K562 (cell line): ENCODE results near the gene PDZRN4. TPM values are rescaled to one million over a fixed set of nuclear protein-coding genes. Genes with fewer than 3 reads are reported as not detected.

Experiments
- ATAC-seq: fragments of 200-7000 bp; cut with Tn5 transposase; 3 replicates; pipeline ENCODE4 v1.9.1; 2020; ENCODE audit warnings: moderate library complexity
- BruUV-seq: library from RNA; stranded (reverse); fragments of 400-500 nt; replicated peaks from 2 replicates; lab custom pipeline; 2021; lab: Mats Ljungman, UMichigan
- CTCF ChIA-PET: fragments of 300-600 bp; formaldehyde crosslinking; extraction: SDS; loops from one replicate; lab custom pipeline; 2021; ENCODE audit warnings: low intra/inter-chr PET ratio; lab: Yijun Ruan, JAX
- POLR2A ChIA-PET: fragments of 300-600, 350-650 bp; sonication (Branson Sonifier 250); formaldehyde crosslinking; extraction: SDS; loops from one replicate; lab custom pipeline; 2021; ENCODE audit warnings: antibody characterized with exemption, inconsistent platforms; lab: Yijun Ruan, JAX
- DNase-seq, 4 experiments: peaks; one replicate each; pipeline versions ENCODE4 v3.0.0 to v3.0.0-alpha.2; 2011 to 2018; ENCODE audit warnings: low spot score in 3 of 4, mixed read lengths in 3 of 4; ENCODE audit errors: extremely low read depth in 1 of 4
- FAIRE-seq: peaks from 2 replicates; lab custom pipeline; 2011; peaks lifted over from hg19 to GRCh38; lab: Jason Lieb, UNC
- H2AFZ ChIP-seq: 2 replicates; pipeline ENCODE4 v1.6.0; 2011; ENCODE audit warnings: low read depth, low read length, control low read depth, inconsistent platforms
- H3K27ac ChIP-seq: fragments of 200-600 bp; 3 replicates; pipeline ENCODE4 v1.8.0; 2011; ENCODE audit warnings: low read depth, mild to moderate bottlenecking, control low read depth, inconsistent platforms, low read length, moderate library complexity, mixed read lengths; ENCODE audit errors: extremely low read depth
- H3K27me3 ChIP-seq, 2 experiments: fragments of 300-600 bp in 1 of 2; 2 replicates in 1 of 2; 3 replicates in 1 of 2; pipeline versions ENCODE4 v1.6.0 to v1.8.0; 2011; ENCODE audit warnings: inconsistent platforms in 2 of 2, low read length in 2 of 2, mild to moderate bottlenecking in 1 of 2, mixed read lengths in 1 of 2, moderate library complexity in 1 of 2; ENCODE audit not compliant: control insufficient read depth in 2 of 2, insufficient read depth in 2 of 2
- H3K36me3 ChIP-seq: fragments of 300-600 bp; 3 replicates; pipeline ENCODE4 v1.8.0; 2011; ENCODE audit warnings: mild to moderate bottlenecking, low read length, inconsistent platforms; ENCODE audit not compliant: control insufficient read depth, insufficient read depth
- H3K4me1 ChIP-seq, 2 experiments: fragments of 200-600 bp in 1 of 2; replicated peaks in 1 of 2; 2 replicates in 1 of 2; 3 replicates in 1 of 2; pipeline versions ENCODE4 v1.5.1 to v1.8.0; 2011; ENCODE audit warnings: inconsistent platforms in 2 of 2, low read length in 2 of 2, mild to moderate bottlenecking in 1 of 2, mixed read lengths in 1 of 2, moderate library complexity in 1 of 2; ENCODE audit not compliant: control insufficient read depth in 2 of 2, insufficient read depth in 2 of 2
- H3K4me2 ChIP-seq: 2 replicates; pipeline ENCODE4 v1.6.1; 2011; ENCODE audit warnings: low read length, control low read depth, inconsistent platforms, mixed read lengths; ENCODE audit not compliant: insufficient read depth
- H3K4me3 ChIP-seq: fragments of 200-600 bp; sonication (generic), shearing (Covaris generic); 2 replicates; pipeline ENCODE4 v1.5.1; 2016; ENCODE audit warnings: control low read depth, inconsistent platforms
- H3K79me2 ChIP-seq: fragments of 200-600 bp; 3 replicates; pipeline ENCODE4 v1.8.0; 2011; ENCODE audit warnings: low read length, inconsistent platforms; ENCODE audit not compliant: control insufficient read depth, insufficient read depth
- H3K9ac ChIP-seq, 2 experiments: 2 replicates each; pipeline versions ENCODE4 v1.6.0 to v1.6.1; 2011; ENCODE audit warnings: low read depth in 2 of 2, low read length in 2 of 2, control low read depth in 1 of 2, inconsistent platforms in 1 of 2, mild to moderate bottlenecking in 1 of 2, mixed read lengths in 1 of 2; ENCODE audit not compliant: insufficient read depth in 1 of 2
- H3K9me1 ChIP-seq: one replicate; pipeline ENCODE4 v1.6.0; 2011; ENCODE audit warnings: inconsistent platforms, mild to moderate bottlenecking, low read length, moderate library complexity; ENCODE audit not compliant: control insufficient read depth, insufficient read depth
- H3K9me3 ChIP-seq: replicated peaks from 2 replicates; pipeline ENCODE4 v1.5.1; 2011; ENCODE audit warnings: low read depth, low read length, inconsistent platforms; ENCODE audit not compliant: control insufficient read depth, insufficient read depth
- H4K20me1 ChIP-seq: replicated peaks from 2 replicates; pipeline ENCODE4 v1.6.1; 2011; ENCODE audit warnings: low read length, inconsistent platforms, mixed read lengths; ENCODE audit not compliant: control insufficient read depth, insufficient read depth
- GATAD2B ChIP-seq: fragments of 450-650 bp; IDR thresholded peaks from 2 replicates; pipeline ENCODE4 v1.6.1; 2017; ENCODE audit warnings: mild to moderate bottlenecking, borderline replicate concordance
- HNRNPUL1 ChIP-seq: fragments of 200-400 bp; formaldehyde crosslinking; IDR thresholded peaks from 2 replicates; pipeline ENCODE4 v1.6.1; 2017; ENCODE audit warnings: low read length
- JUND ChIP-seq, 2 experiments: IDR thresholded peaks; 2 replicates in 1 of 2; 3 replicates in 1 of 2; pipeline ENCODE4 v1.6.1; 2011; ENCODE audit warnings: borderline replicate concordance in 2 of 2, low read depth in 2 of 2, low read length in 2 of 2, improper control_type of control experiment in 1 of 2, missing biosample characterization in 1 of 2, missing genetic modification characterization in 1 of 2, missing genetic modification reagents in 1 of 2
- NR2F6 ChIP-seq: fragments of 450-650 bp; formaldehyde crosslinking; IDR thresholded peaks from 2 replicates; pipeline ENCODE4 v1.4.0; 2020; ENCODE audit warnings: mild to moderate bottlenecking
- ZNF282 ChIP-seq: sonication (generic); formaldehyde crosslinking; IDR thresholded peaks from 2 replicates; pipeline ENCODE4 v1.8.1; 2023; ENCODE audit warnings: missing genetic modification reagents
- ZNF318 ChIP-seq, 2 experiments: fragments of 450-650 bp; IDR thresholded peaks; 2 replicates each; pipeline ENCODE4 v1.6.1; 2016; ENCODE audit warnings: mild to moderate bottlenecking in 2 of 2, borderline replicate concordance in 1 of 2, low read depth in 1 of 2, moderate library complexity in 1 of 2
- ZNF41 ChIP-seq: fragments of 250-450 bp; sonication (Bioruptor Pico); conservative IDR thresholded peaks from 2 replicates; pipeline ENCODE4 v1.4.0; 2020; ENCODE audit warnings: mild to moderate bottlenecking
- WGBS: fragments of 100-300 bp; shearing (Covaris generic); methylation state at CpG from one replicate; pipeline ENCODE4 v1.1.6; 2016; ENCODE audit warnings: low coverage, mixed read lengths; ENCODE audit not compliant: insufficient coverage; ENCODE audit errors: missing lambda C conversion rate; 5-methylcytosine and 5-hydroxymethylcytosine counted together
- in situ Hi-C: fragments of 300-500 bp; cut with MboI; formaldehyde crosslinking; loops from 4 replicates; pipeline ENCODE4 v1.15.0; 2018; ENCODE audit warnings: inconsistent platforms, mixed read lengths
- intact Hi-C: fragments of 100-400 bp; cut with micrococcal nuclease; formaldehyde crosslinking; loops from 2 replicates; pipeline ENCODE4 v1.14.2; 2022
- polyA plus RNA-seq, 8 experiments: library from polyadenylated mRNA; depleted of rRNA in 4 of 8; stranded (reverse) in 5 of 8; unstranded in 3 of 8; fragments of >200 nt; fragmentation: Nextera tagmentation in 2 of 8; fragmentation: Illumina TruSeq in 1 of 8; extraction: Ambion mirVana in 2 of 8; extraction: Trizol in 1 of 8; gene quantifications; 2 replicates each; pipeline versions ENCODE4 v1.2.1 to v1.2.3, GENCODE V29; 2011 to 2014; ENCODE audit warnings: inconsistent platforms in 1 of 8, missing spikeins in 1 of 8
- total RNA-seq, 7 experiments: library from RNA; depleted of rRNA in 6 of 7; stranded (reverse); fragments of >200 nt in 6 of 7; fragmentation: Illumina TruSeq in 2 of 7; extraction: Trizol in 2 of 7; gene quantifications; 2 replicates each; pipeline versions ENCODE4 v1.2.1 to v1.2.3, GENCODE V29; 2011 to 2021; ENCODE audit warnings: low replicate concordance in 1 of 7
- TF ChIP-seq, protein P1 (sequence below): sonication (generic); formaldehyde crosslinking; IDR thresholded peaks from 2 replicates; pipeline ENCODE4 v1.8.0; 2022; ENCODE audit warnings: missing genetic modification reagents, mild to moderate bottlenecking, borderline replicate concordance

PDZRN4 gene
- total and polyA plus RNA-seq, 9 of the 15 experiments (the other 6 are each of a cell fraction or from before 2014, with no cell fraction given), result not detected

- CTCF ChIA-PET, result no interaction called here
- no peaks in the 10 kb centered on the region for H3K4me1 ChIP-seq
- intact Hi-C loops, result no loop called here
- no peak for TF ChIP-seq JUND (IDR thresholded peaks at IDR 0.05; ENCODE audit: borderline replicate concordance, low read depth, low read length)
- no peak for TF ChIP-seq JUND (tag; IDR thresholded peaks at IDR 0.05; ENCODE audit: borderline replicate concordance, low read depth, low read length)
- no peak for TF ChIP-seq ZNF282 (CRISPR knock-in tag)
- TF ChIP-seq, protein P1, sequence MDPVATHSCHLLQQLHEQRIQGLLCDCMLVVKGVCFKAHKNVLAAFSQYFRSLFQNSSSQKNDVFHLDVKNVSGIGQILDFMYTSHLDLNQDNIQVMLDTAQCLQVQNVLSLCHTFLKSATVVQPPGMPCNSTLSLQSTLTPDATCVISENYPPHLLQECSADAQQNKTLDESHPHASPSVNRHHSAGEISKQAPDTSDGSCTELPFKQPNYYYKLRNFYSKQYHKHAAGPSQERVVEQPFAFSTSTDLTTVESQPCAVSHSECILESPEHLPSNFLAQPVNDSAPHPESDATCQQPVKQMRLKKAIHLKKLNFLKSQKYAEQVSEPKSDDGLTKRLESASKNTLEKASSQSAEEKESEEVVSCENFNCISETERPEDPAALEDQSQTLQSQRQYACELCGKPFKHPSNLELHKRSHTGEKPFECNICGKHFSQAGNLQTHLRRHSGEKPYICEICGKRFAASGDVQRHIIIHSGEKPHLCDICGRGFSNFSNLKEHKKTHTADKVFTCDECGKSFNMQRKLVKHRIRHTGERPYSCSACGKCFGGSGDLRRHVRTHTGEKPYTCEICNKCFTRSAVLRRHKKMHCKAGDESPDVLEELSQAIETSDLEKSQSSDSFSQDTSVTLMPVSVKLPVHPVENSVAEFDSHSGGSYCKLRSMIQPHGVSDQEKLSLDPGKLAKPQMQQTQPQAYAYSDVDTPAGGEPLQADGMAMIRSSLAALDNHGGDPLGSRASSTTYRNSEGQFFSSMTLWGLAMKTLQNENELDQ, result no peak
- no peak for TF ChIP-seq ZNF41
- no peak for TF ChIP-seq GATAD2B
- no peak for TF ChIP-seq ZNF318 (IDR thresholded peaks at IDR 0.05; ENCODE audit: borderline replicate concordance in 1 of 2, low read depth in 1 of 2)
- no peak for TF ChIP-seq NR2F6 (CRISPR knock-in tag)
- TF ChIP-seq HNRNPUL1, result no peak
Measured at GRCh38 chr12:41287500-41288141, 99.5 kb downstream of the PDZRN4 start.

More at GRCh38 chr12:41287500-41288141, 99.5 kb downstream of the PDZRN4 start:
- Histone ChIP-seq H3K9me1 (no peaks in the 10 kb centered on the region), H2AFZ (no peak overlapping the region), H3K36me3 (no peaks in the 10 kb centered on the region), H3K27me3 (no peaks in the 10 kb centered on the region), H3K27ac (no peak overlapping the region), H3K4me2 (no peak overlapping the region), H3K9ac (no peak overlapping the region), H3K9me3 (no peaks in the 10 kb centered on the region), H3K4me3 (no peak overlapping the region), H4K20me1 (no peaks in the 10 kb centered on the region), H3K79me2 (no peaks in the 10 kb centered on the region)
- BruUV-seq, result no TSS peak
- FAIRE-seq (no peak), DNase-seq (no peak), ATAC-seq (no peak)
- in situ Hi-C loops, result loop anchor here (25.0 kb wide), 1 partner anchor 725 kb away; no protein-coding TSS in a partner anchor
- POLR2A ChIA-PET, result no interaction called here
- WGBS, result 0% methylated on average over 2 of the region's 2 CpGs
